Progenitor cell of endocrine pancreas (in vitro differentiated cells): ENCODE results near the gene PNMT. TPM values are rescaled to one million over a fixed set of nuclear protein-coding genes. Genes with fewer than 3 reads are reported as not detected.

ENCODE experiments used
- DNase-seq: peaks from one replicate; pipeline ENCODE4 v3.0.0; 2021; ENCODE audit warnings: low spot score; ENCODE audit not compliant: unreplicated experiment
- H3K27ac Mint-ChIP-seq: 2 replicates; pipeline ENCODE4 v1.8.0; 2021; ENCODE audit warnings: mild to moderate bottlenecking, moderate library complexity, mixed read lengths
- H3K27me3 Mint-ChIP-seq: 2 replicates; pipeline ENCODE4 v1.8.0; 2021; ENCODE audit warnings: mixed read lengths
- H3K36me3 Mint-ChIP-seq: 2 replicates; pipeline ENCODE4 v1.8.0; 2022; ENCODE audit warnings: mixed read lengths; ENCODE audit not compliant: insufficient read depth
- H3K4me1 Mint-ChIP-seq: 2 replicates; pipeline ENCODE4 v1.8.0; 2021; ENCODE audit warnings: low read depth, mixed read lengths
- H3K4me3 Mint-ChIP-seq: 2 replicates; pipeline ENCODE4 v1.8.0; 2021; ENCODE audit warnings: low read depth, mild to moderate bottlenecking, moderate library complexity, mixed read lengths
- H3K9me3 Mint-ChIP-seq: 2 replicates; pipeline ENCODE4 v1.8.0; 2021; ENCODE audit warnings: low read depth, mixed read lengths
- total RNA-seq: library from RNA; stranded (reverse); gene quantifications from 2 replicates; pipeline ENCODE4 v1.2.1, GENCODE V29; 2021
- TF ChIP-seq, protein P1 (sequence below): fragments of 200-600 bp; sonication (generic); IDR thresholded peaks from one replicate; pipeline ENCODE4 v1.5.0; 2021; ENCODE audit warnings: antibody characterized with exemption, mild to moderate bottlenecking; ENCODE audit not compliant: unreplicated experiment

The PNMT gene
- total RNA-seq, 1 donor from 2014 or later, result 2.5 TPM

DNA sequence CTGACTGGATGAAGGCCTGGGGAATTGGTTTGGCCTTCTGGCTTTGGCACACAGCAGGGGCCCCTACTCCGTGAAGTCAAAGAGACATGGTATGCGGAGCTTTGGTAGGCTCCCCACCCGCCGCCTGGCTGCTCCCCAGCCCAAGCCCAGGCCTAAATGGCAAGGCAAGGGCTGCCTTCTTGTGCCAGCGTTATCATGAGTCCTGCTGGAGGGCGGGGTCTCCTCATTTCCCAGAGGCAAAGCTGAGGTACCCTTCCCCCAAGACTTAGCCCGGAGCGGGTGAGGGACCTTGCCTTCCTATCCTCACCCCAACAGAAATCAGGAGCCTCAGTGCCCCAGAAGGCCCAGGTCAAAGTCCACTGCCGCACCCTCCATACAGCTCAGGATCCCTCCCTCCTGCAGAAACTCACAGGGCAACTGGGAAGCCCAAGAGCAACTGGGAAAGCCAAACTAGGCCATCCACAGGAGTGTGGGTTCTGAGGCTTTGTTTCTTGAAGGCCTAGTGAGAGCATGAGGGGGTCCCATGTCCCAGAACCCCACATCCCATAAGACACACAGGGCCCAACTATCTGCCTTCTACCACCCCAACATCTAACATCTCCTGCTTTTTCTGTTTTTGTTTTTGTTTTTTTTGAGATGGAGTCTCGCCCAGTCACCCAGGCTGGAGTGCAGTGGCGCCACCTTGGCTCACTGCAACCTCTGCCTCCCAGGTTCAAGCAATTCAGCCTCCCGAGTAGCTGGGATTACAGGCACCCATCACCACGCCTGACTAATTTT lies 10.3 kb downstream of the PNMT start:
- peaks cover 8% of the 10 kb centered on the region for H3K4me1 Mint-ChIP-seq
- H3K27me3 Mint-ChIP-seq, result no peaks in the 10 kb centered on the region
- no peaks in the 10 kb centered on the region for H3K9me3 Mint-ChIP-seq
- H3K27ac Mint-ChIP-seq, result no peak overlapping the region
- TF ChIP-seq, protein P1, sequence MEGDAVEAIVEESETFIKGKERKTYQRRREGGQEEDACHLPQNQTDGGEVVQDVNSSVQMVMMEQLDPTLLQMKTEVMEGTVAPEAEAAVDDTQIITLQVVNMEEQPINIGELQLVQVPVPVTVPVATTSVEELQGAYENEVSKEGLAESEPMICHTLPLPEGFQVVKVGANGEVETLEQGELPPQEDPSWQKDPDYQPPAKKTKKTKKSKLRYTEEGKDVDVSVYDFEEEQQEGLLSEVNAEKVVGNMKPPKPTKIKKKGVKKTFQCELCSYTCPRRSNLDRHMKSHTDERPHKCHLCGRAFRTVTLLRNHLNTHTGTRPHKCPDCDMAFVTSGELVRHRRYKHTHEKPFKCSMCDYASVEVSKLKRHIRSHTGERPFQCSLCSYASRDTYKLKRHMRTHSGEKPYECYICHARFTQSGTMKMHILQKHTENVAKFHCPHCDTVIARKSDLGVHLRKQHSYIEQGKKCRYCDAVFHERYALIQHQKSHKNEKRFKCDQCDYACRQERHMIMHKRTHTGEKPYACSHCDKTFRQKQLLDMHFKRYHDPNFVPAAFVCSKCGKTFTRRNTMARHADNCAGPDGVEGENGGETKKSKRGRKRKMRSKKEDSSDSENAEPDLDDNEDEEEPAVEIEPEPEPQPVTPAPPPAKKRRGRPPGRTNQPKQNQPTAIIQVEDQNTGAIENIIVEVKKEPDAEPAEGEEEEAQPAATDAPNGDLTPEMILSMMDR, result no peak
- H3K4me3 Mint-ChIP-seq, result no peak overlapping the region
- no peak for DNase-seq
- peaks cover 12% of the 10 kb centered on the region for H3K36me3 Mint-ChIP-seq

DNA sequence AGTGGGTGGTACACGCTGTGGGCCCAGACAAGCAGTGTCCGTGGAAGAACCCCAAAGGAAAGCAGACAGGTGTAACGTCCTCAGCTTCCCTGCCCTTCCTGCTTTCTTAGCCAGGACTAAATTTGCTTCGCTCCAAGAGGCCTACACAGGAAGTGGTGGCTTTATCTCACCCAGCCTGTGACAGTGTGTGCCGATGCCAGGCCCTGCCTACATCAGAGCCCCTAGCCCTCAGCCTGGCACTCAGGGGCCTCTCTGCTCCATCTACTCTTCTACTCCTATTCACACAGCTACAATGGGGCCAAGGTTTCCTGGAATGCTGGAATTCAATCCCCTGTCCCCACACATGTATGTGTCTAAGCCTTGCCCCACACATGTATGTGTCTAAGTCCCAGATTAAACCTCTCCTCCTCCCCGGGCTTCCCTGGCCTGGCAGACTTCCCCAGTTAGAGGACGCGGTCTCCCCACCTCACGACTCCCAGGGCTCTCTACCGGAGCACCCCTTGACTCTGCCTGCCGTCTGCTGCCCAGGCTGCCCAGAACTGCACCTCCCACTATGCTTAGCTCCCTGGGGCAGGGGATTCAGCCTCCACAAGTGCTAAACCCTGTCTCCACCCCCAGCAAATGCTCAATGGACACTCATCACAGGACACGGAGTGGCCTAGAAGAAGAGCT lies 11.4 kb downstream of the PNMT start:
- no peak overlapping the region for H3K4me3 Mint-ChIP-seq
- H3K27me3 Mint-ChIP-seq, result no peaks in the 10 kb centered on the region
- no peak overlapping the region for H3K27ac Mint-ChIP-seq
- H3K9me3 Mint-ChIP-seq, result no peaks in the 10 kb centered on the region
- DNase-seq, result no peak
- H3K4me1 Mint-ChIP-seq, result peaks cover 8% of the 10 kb centered on the region
- peaks cover 13% of the 10 kb centered on the region for H3K36me3 Mint-ChIP-seq
- TF ChIP-seq, protein P1, result no peak

DNA sequence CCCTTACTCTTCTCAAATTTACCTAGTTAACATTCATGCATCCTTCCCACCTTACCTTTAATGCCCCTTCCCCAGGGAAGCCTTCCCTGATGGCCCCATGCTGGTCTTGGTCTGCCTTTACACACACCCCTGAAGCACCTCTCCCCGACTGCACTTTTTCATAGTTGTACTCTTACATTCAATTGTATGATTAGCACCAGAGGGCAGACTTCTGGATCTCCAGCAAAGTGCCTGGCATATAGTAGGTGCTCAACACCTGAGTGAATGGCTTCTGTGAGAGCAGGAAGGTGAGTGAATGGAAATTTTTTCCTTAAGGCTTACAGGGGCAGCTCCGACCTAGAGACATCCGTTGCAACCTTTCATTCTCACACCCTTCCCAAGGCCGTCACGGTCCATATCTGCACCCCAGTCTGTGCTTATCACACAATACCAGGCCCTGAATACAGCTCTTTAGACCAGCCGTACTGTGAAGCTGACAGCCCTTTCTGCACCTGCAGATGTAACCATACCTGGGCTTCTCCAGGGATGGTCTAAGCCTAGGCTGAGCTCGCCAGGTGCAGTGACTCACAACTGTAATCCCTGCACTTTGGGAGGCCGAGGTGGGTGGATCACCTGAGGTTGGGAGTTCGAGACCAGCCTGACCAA lies 15.2 kb downstream of the PNMT start:
- Mint-ChIP-seq H3K36me3 (peaks cover 17% of the 10 kb centered on the region), H3K4me3 (no peak overlapping the region), H3K27ac (no peak overlapping the region), H3K27me3 (no peaks in the 10 kb centered on the region), H3K9me3 (no peaks in the 10 kb centered on the region), H3K4me1 (peaks cover 8% of the 10 kb centered on the region)
- DNase-seq, result no peak
- TF ChIP-seq, protein P1, result no peak

DNA sequence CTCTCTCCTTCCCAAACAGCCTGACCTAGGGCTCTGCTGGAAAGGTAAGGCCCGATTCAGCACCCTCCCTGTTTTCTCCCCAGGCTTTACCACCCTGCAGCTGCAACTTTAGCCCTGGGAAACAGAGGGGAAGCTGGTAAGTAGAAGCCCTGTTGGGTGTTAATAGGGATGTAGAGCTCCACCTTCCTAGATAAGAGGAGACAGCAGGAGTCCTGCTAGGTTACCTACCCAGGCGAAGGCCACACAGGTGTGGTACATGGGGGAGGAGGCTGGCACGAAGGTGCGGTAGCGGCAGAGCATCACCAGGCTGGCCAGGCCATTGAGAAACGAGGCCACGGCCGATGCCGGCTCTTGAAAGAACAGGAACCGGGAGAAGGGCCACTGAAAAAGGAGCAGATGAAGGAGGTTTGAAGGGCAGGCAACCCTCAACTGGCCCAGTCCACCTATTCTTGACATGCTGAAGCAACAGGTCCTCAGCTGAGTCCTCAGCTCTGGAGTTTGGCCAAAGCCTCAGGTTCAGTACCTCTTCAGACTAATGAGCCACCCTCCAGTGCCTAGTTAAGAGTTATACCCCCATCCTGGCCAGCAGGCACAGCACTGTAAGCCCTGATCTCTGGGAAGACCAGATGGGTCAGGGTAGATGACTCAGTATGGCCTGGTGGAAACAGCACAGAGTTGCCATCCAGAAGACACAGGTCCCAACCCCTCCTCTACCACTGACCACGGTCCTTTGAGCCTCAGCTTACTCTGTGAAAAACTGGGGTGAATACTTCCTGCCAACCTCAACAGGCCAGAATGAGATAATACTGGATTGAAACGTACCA lies 16.3 kb downstream of the PNMT start:
- Mint-ChIP-seq H3K27ac (no peak overlapping the region), H3K9me3 (no peaks in the 10 kb centered on the region), H3K27me3 (no peaks in the 10 kb centered on the region), H3K4me1 (peaks cover 11% of the 10 kb centered on the region), H3K36me3 (peaks cover 17% of the 10 kb centered on the region), H3K4me3 (no peak overlapping the region)
- TF ChIP-seq, protein P1, result no peak
- no peak for DNase-seq
